GF-D8 (cell line): ENCODE data around the gene ATR.
"Not testable (repeated sequence)": the region's sequence is repeated elsewhere in the genome, so short reads cannot be mapped to it uniquely, and the experiment has no call there.

Experiments used
- DNase-seq: peaks from one replicate; lab custom pipeline; 2025; lab: John Stamatoyannopoulos, UW

Gene ATR

DNA sequence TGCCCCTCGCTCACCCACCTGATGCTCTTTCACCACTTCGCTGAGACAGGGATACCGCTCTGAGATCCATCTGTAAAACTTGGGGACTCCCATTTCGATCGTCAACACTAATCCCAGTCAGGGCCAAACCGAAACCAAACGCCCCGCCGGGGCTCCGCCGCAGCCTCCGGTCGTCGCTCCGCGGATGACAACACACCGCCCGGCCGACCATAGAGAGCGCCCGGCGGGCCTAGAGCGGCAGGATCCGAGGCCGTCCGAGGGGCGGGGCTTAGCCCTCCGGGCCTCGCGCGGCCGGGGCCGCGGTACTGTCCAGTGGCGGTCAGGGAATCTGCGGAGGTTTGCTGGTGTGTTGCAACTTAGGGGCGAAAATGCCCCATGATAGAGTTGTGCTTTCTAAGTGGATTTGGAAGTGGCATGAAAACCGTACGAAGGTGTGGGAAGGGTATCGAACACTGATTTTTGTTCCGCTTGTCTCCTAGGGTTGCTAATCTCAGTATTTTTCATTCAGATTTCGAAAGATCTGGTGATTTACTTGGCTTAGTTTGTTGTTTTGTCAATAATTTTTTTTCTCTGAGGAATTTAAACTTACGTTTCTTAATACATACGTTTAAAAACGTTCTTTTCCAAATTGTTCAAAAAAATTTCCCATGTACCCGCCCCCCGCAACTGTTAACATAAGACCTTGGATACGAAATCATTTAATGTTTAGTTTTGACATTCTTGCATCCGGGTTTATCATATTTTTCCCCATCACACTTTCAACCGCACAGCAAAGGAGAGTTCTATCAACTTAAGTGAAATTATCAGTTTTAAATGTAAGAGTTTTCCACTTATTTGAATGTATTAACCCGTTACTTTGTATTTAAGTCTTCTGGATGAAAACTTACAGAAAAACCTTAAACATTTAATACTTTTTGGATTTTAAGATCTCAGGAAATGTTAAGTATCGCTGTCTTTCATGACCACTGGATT is 130.4 kb downstream of the ATR start, which contains the start of gene XRN1:
XRN1 (minus strand) TSS at position 186 of the 972 bp plus-strand sequence; CDS start at position 93, 93 bp downstream.
- peak; percentile 46 for DNase-seq

DNA sequence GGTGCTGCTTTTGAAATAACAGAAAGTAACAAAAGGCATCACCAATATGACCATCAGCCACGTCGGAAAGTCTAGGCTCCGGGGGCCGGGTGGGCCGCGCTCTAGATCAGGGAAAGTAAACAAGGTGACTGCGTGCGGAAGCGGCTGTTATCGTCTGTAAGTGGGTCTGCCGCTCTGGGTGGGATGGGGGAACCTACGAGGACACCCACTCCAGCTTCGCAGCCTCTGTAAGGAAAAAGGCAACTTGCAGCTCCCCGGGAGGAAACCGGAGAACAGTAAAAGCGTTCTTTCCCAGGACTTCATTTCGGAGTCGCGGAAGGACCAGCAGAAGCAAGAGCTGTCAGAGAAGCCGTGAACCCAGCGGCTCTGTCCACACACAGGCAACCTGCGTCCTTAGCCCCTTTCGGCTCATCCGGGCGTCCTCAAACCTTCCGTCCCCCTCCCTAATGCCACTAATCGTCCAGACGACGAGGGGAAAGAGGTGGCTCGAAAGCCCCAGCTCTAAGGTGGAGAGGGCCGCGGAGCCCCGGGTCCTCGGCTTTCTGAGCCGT is 131.2 kb downstream of the ATR start:
- peak; percentile 21 for DNase-seq

DNA sequence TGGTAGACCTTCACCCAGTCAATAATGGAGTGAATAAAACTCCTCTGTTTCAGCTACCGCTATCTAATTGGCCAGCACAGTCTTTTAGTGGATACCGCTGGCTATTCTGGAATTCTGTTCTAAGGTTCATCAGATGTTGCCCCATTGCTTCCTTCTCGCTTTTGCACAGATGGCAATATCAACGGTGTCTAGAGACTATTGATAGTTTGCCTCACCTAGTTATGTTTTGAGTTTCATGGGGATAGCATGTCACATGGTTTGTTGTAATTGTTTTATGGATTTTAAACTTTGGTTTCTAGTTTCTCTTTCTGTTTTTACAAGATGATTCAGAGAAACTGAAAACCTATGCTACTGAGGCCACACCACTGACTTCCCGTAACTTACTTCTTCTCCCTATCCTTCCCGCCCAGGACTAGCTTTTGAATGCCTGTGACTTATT is 132.7 kb downstream of the ATR start:
- no peak for DNase-seq

DNA sequence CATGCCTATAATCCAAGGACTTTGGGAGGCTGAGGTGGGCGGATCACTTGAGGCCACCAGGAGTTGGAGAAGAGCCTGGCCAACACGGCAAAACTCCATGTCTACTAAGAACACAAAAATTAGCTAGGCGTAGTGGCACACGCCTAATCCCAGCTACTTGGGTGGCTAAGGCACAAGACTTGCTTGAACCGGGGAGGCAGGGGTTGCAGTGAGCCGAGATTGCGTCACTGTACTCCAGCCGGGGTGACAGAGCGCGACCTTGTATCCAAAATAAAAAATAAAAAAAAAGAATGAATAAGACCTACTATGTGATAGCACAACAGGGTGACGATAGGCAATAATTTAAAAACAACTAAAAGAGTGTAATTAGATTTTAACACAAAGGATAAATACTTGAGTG is 134.2 kb downstream of the ATR start:
- DNase-seq = no peak

DNA sequence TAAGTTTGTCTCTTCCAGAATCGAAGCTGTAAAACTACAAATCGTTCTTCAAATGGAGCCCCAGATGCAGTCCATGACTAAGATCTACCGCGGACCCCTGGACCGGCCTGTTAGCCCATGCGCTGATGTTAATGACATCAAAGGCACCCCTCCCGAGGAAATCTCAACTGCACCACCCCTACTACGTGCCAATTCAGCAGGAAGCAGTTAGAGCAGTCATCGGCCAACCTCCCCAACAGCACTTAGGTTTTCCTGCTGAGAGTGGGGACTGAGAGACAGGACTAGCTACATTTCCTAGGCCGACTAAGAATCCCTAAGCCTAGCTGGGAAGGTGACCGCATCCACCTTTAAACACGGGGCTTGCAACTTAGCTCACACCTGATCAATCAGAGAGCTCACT is 135.5 kb downstream of the ATR start:
- DNase-seq = not testable (repeated sequence)

DNA sequence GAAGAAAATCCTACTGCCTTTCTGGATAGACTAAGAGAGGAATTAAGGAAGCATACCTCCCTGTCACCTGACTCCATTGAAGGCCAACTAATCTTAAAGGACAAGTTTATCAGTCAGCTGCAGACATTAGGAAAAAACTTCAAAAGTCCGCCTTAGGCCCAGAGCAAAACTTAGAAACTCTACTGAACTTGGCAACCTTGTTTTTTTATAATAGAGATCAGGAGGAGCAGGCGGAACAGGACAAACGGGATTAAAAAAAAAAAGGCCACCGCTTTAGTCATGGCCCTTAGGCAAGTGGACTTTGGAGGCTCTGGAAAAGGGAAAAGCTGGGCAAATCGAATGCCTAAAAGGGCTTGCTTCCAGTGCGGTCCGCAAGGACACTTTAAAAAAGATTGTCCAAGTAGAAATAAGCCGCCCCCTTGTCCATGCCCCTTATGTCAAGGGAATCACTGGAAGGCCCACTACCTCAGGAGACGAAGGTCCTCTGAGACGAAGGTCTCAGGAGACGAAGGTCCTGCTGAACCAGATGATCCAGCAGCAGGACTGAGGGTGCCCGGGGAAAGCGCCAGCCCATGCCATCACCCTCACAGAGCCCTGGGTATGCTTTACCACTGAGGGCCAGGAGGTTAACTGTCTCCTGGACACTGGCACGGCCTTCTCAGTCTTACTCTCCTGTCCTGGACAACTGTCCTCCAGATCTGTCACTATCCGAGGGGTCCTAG is 138.9 kb downstream of the ATR start:
- DNase-seq = not testable (repeated sequence)

DNA sequence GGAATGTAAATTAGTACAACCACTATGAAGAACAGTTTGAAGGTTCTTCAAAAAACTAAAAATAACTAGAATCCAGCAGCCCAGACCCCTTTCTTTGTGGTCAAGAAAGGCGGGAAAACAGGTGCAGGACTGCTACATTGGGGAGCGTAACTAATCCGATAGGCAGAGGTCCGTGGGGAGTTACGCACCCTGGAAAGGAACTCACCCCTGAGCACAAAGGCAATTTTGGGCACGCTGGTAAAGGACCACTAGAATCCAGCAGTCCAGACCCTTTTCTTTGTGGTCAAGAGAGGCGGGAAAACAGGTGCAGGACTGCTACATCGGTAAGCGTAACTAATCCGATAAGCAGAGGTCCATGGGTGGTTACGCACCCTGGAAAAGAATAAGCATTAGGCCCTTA is 140.4 kb downstream of the ATR start:
- DNase-seq = not testable (repeated sequence)

DNA sequence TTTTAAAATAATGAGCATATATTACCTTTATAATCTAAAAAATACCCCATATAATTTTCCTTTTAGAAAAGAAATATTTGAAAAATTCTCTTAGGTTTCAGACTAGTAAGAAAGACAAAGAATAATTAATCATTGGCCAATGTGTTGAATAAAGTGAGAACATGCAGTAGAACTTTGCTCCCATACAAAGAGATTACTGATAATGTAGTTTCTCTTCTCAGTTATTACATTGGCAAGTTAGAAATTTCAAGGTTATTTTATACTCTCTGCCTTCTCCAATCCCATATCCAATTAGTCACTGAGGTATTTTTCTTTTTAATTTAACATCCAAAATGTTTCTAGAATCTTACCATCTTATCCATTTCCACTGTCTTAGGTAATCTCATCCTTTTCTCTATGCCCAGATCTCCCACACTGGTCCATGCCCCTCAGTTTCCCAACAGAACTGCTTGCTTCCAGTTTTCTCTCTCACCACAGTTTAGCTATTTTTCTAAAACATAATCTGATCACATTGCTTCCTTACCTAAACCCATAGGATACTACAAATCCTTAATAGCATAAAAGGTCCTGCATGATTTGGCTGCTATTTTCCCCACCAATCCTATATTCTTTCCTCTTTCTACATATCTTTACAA is 141.5 kb downstream of the ATR start:
- DNase-seq = no peak

DNA sequence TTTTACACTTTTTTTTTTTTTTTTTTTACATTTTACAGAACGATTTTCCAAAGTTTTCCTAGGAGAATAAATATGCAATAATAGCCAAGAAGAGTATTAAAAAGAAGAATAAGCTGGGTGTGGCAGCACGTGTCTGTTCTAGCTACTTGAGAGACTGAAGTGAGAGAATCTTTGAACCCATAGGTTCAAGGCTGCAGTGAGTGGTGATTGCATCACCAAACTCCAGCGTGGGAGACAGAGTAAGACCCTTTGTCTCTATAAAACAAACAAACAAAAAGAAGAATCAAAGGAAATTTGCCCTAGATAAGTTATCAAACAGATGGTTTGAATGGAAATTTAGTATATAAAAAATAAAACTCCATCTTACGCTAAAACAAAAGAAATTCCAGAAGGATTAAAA is 144.0 kb downstream of the ATR start:
- DNase-seq = no peak

DNA sequence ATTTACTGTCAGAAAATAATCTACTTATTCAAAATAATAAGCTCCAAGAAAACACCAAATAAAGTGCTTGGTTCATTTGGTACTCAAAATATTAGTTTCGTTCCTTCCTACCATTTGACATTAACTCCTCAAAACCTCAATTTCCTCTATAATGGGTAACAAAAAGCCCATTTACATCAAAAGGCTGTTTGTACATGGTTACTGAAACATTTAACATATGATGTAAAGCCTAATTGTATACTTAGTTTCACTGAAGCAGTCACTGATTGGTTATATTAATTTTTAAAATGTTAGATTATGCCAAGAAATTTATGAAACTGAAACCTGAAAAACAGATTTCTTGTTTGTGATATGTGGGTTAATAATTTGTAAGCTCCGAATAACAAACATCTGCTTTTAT is 145.4 kb downstream of the ATR start:
- no peak for DNase-seq

DNA sequence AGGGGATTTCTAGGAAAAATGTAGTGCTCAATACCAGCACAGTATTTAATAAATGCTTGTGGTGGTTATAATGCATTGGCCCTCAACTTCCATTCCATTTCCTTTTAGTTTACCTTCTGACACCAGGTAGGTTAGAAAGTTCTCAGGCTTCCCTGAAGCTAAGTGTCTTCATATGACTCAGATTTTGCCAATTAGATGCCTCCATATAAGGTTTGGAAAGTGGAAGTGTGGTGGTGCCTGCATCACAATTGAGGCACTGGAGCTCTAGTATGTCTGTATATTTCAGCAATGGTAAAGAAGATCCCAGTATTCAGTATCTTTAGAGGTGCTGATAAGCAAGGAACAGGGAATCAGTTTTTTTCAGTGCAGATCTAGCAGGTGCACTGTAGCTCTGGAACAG is 149.0 kb downstream of the ATR start:
- DNase-seq = no peak

DNA sequence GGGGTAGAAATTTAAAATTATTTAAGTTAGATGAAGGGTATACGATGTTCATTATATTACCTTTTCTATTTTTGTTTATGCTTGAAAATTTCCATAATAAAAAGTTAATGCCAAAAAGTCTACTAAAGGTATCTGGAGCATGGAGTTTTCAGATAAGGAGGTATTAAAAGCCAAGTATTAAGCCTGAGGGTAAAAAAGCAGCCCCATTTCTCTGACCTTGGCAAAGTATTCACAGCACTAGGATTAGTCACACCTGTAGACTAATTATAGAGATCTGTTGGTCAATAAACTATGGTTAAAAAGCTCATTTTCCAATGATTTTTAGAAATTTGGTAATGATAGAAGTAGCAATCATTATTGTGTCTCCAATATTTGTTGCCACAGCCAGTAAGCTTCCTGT is 153.8 kb downstream of the ATR start:
- no peak for DNase-seq

DNA sequence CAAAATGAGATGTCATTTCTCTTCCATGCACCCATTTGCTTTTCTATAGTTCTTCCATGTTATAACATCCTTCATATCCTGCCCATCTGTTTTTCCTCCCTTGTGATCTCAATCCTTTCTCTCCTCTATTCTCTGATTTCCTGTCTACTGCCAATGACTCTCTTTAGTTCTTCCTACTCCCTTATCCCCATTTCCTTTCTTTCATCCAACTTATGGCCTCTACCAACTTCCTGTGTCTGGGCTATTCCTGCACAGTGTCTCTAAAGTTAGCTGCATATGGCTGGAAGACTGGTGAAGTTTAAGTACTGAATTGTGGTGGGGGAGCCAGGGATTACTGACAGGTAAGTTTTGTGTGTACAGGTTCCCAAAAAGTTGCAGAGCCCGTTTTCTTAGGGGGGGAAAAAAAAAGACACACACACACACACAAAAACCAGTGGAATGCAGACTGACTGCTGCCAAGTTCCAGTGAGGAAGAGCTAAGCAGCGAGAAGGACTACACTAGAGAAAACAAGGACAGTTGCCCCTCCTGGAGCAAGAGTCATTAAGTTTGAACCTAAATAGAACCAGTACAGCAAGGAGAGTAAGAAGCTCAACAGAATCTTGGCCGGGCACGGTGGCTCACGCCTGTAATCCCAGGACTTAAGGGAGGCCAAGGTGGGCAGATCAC is 159.5 kb downstream of the ATR start:
- DNase-seq = no peak

DNA sequence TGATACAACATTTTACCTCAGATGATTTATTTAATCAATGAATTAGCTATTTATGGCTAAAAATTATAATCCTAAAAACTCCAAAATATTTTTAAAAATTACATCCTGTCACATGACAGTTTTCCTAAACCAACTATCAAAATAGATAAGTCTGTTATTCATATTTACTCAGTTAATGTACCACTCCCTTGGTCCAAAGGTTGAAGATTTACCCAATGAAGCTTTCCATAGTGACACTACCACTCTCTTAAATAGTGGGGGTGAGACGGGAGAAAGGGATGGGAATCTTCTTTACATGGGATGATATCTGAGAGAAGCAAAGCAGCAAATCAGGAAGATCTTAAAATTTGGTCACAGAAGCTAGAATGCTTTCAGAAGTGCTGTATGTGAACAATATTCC is 161.2 kb downstream of the ATR start:
- DNase-seq = no peak

DNA sequence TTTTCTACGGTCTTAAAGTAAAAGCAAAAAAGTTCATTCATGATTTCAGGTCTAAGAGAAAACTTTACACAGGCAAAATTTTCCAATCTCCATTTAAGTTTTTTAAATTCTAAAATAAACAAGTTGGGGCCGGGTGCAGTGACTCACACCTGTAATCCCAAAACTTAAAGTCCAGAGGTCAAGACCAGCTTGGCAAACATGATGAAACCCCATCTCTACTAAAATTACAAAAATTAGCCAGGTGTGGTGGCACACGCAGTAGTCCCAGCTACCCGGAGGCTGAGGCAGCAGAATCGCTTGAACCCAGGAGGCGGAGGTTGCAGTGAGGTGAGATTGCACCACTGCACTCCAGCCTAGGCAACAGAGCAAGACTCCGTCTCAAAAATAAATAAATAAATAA is 178.0 kb downstream of the ATR start:
- DNase-seq = not testable (repeated sequence)
